ENCODE data around the gene MGAT4C. TPM values are rescaled to one million over a fixed set of nuclear protein-coding genes. Genes with fewer than 3 reads are reported as not detected.

MGAT4C gene
- total RNA-seq, 1 donor from 2014 or later = not detected

DNA sequence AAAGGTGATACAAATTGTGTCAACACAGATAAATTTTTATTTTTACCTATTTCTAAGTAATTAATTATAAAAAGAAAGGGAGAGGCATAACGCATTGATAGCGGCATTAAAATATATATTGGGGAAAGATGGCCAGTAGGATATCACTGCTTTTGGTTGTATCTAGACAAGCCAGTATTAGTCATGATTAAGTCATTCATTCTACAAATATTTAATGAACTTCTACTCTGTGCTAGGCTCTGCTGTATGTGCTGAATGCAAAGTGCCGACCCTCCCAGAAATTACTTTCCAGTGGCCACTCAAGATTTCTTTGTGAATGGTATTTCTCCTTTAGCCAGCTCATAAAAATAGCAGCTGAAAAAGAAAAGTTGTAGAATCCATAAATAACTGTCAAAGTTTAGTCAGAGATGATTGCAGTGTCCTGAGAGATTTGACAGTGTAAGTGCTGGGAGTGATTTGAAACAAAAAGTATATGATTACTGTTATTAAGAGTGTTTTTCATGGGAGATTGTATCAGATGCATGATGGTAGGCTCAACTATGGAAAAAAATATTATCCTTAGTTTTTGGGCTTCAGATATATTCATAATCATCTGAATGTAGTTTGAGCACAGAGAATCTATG lies 133.2 kb downstream of the MGAT4C start:
- DNase-seq (ENCODE audit: low read depth) = no peak
- TF ChIP-seq, protein P1, sequence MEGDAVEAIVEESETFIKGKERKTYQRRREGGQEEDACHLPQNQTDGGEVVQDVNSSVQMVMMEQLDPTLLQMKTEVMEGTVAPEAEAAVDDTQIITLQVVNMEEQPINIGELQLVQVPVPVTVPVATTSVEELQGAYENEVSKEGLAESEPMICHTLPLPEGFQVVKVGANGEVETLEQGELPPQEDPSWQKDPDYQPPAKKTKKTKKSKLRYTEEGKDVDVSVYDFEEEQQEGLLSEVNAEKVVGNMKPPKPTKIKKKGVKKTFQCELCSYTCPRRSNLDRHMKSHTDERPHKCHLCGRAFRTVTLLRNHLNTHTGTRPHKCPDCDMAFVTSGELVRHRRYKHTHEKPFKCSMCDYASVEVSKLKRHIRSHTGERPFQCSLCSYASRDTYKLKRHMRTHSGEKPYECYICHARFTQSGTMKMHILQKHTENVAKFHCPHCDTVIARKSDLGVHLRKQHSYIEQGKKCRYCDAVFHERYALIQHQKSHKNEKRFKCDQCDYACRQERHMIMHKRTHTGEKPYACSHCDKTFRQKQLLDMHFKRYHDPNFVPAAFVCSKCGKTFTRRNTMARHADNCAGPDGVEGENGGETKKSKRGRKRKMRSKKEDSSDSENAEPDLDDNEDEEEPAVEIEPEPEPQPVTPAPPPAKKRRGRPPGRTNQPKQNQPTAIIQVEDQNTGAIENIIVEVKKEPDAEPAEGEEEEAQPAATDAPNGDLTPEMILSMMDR (IDR thresholded peaks at IDR 0.05; ENCODE audit: insufficient read depth, low read length, poor library complexity, severe bottlenecking) = no peak
- no peaks in the 10 kb centered on the region for H3K36me3 ChIP-seq (ENCODE audit: control insufficient read depth, insufficient read depth, low read length)
- H3K27me3 ChIP-seq (ENCODE audit: control insufficient read depth, insufficient read depth, low read length) = no peaks in the 10 kb centered on the region
- H3K4me3 ChIP-seq (ENCODE audit: low read depth, low read length) = no peak overlapping the region

DNA sequence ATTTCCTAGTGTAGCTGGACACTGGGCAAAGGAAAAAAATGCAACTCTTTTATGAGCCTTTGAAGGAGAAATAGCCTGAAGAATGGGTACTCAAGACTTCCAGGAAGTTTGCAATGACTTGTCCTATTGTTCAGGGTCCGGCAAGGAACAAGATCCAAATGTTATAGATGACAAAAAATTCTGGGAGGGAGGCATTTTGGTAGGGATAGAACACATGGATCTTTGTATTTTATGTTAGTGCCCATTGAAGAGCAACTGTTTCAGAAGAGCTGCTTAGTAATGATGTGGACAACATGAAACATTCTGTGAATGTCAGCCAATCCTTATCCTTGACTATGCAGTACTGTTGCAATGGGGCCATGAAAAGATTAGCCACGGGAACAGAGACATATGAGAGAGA lies 138.0 kb downstream of the MGAT4C start:
- TF ChIP-seq, protein P1 (IDR thresholded peaks at IDR 0.05; ENCODE audit: insufficient read depth, low read length, poor library complexity, severe bottlenecking) = no peak
- DNase-seq (ENCODE audit: low read depth) = no peak
- Histone ChIP-seq H3K36me3 (ENCODE audit: control insufficient read depth, insufficient read depth, low read length) (no peaks in the 10 kb centered on the region), H3K27me3 (ENCODE audit: control insufficient read depth, insufficient read depth, low read length) (no peaks in the 10 kb centered on the region), H3K4me3 (ENCODE audit: low read depth, low read length) (no peak overlapping the region)

DNA sequence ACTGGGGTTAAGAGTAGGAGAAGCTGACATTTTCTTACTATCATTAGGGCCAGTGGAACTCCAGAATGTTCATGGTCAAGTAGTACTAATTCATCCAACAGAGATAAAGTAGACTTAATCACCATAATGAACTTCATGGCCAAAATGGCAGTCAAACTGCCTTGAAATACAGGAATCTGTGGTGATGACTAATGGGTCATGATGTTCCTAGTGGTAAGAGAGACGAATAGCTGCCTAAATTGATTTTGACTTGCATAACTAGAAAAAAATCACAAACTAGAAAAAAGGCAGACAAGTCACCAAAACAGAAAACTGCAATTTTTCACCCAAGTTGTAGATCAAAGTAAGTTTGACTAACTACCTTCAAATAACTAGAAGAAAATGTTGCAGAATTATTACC lies 138.5 kb downstream of the MGAT4C start:
- Histone ChIP-seq H3K36me3 (ENCODE audit: control insufficient read depth, insufficient read depth, low read length) (no peaks in the 10 kb centered on the region), H3K4me3 (ENCODE audit: low read depth, low read length) (no peak overlapping the region), H3K27me3 (ENCODE audit: control insufficient read depth, insufficient read depth, low read length) (no peaks in the 10 kb centered on the region)
- DNase-seq (ENCODE audit: low read depth) = no peak
- TF ChIP-seq, protein P1 (IDR thresholded peaks at IDR 0.05; ENCODE audit: insufficient read depth, low read length, poor library complexity, severe bottlenecking) = no peak

DNA sequence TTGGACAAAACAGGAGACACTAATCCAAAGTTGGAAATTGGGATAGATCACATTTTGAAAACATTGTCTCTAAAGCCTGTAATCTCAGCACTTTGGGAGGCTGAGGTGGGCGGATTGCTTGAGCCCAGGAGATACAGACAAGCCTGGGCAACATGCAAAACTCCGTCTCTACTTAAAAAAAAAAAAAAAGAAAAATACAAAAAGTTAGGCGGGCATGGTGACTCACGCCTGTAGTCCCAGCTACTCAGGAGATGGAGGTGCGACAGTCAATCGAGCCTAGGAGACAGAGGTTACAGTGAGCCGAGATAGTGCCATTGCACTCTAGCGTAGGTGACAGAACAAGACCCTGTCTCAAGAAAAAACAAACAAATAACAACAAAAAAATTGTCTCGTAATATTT lies 152.1 kb downstream of the MGAT4C start:
- H3K4me3 ChIP-seq (ENCODE audit: low read depth, low read length) = no peak overlapping the region
- no peaks in the 10 kb centered on the region for H3K36me3 ChIP-seq (ENCODE audit: control insufficient read depth, insufficient read depth, low read length)
- no peak for DNase-seq (ENCODE audit: low read depth)
- TF ChIP-seq, protein P1 (IDR thresholded peaks at IDR 0.05; ENCODE audit: insufficient read depth, low read length, poor library complexity, severe bottlenecking) = no peak
- no peaks in the 10 kb centered on the region for H3K27me3 ChIP-seq (ENCODE audit: control insufficient read depth, insufficient read depth, low read length)

DNA sequence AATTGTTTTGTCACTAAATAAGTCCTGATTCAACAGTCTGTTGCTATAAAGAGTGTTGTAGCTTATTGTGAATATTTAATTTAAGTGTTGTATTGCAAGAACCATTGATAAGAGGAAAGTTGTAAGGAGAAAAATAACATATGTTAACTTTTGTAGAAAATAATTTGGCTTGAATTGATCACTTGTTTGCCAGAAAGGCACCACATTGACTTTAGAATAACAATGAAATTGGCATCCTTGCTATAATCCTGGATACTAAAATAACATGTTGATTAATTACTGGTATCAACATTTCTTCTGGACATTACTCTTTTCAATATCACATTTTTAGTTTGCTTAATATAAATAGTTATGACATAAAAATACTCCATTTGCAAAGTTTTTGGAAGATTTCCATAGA lies 159.0 kb downstream of the MGAT4C start:
- Histone ChIP-seq H3K27me3 (ENCODE audit: control insufficient read depth, insufficient read depth, low read length) (no peaks in the 10 kb centered on the region), H3K4me3 (ENCODE audit: low read depth, low read length) (no peak overlapping the region), H3K36me3 (ENCODE audit: control insufficient read depth, insufficient read depth, low read length) (no peaks in the 10 kb centered on the region)
- DNase-seq (ENCODE audit: low read depth) = no peak
- TF ChIP-seq, protein P1 (IDR thresholded peaks at IDR 0.05; ENCODE audit: insufficient read depth, low read length, poor library complexity, severe bottlenecking) = no peak

DNA sequence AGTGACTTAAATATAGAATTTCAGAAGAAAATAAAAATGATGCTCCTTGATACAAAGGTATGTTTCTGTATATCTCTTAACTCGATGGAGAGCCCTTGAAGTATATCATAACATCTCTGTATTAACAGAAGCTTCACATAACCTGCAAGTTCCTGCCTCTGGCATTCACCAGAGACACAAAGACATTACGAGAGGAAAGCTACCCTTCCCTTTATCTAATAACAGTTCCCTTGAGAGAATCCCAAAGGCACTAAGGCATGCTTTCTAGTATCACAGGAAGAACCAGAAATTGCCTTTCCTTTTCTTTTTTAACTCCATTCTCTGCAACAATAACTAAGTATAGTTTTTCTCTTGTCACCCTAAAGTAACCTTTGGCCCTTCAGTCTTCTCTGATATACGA lies 164.5 kb downstream of the MGAT4C start:
- DNase-seq (ENCODE audit: low read depth) = no peak
- TF ChIP-seq, protein P1 (IDR thresholded peaks at IDR 0.05; ENCODE audit: insufficient read depth, low read length, poor library complexity, severe bottlenecking) = no peak
- Histone ChIP-seq H3K4me3 (ENCODE audit: low read depth, low read length) (no peak overlapping the region), H3K27me3 (ENCODE audit: control insufficient read depth, insufficient read depth, low read length) (no peaks in the 10 kb centered on the region), H3K36me3 (ENCODE audit: control insufficient read depth, insufficient read depth, low read length) (no peaks in the 10 kb centered on the region)

Measured in kidney epithelial cell (primary cell).